ENCODE results near the gene IP6K3. TPM values are rescaled to one million over a fixed set of nuclear protein-coding genes. Genes with fewer than 3 reads are reported as not detected.

The IP6K3 gene
- polyA plus RNA-seq, 3 donors: not detected

DNA sequence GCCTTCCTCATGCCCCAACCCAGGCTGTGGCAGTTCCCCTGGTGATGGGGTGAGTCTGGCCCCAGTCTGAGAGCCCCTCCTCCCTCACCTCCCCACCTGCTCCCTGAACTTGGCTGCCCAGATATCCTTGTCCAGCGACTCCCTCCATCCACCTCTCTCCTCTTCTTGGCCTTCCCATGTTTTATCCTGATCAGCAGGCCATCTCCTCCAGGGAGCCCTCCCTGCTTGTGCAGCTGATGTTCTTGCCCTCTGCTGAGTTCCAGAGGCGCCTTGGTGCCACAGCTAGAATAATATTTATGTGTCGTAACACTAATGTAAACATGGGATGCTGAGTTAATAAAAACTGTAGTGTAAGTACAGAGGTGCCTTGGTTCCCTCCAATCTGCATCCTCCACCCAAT, 10.4 kb upstream of the IP6K3 start:
- Mint-ChIP-seq H3K36me3 (no peaks in the 10 kb centered on the region), H3K27me3 (ENCODE audit: low read depth in 3 of 3) (peaks cover 0 to 4% (median 2%) of the 10 kb centered on the region in 3 donors), H3K4me1 (no peaks in the 10 kb centered on the region), H3K4me3 (no peak overlapping the region), H3K9me3 (no peaks in the 10 kb centered on the region), H3K27ac (no peak overlapping the region)
- Histone ChIP-seq H3K4me2 (replicated peaks; ENCODE audit: extremely low read depth, low read length, poor library complexity, severe bottlenecking) (no peak overlapping the region), H3K9me3 (replicated peaks in 1 of 2; ENCODE audit: control insufficient read depth in 1 of 2, insufficient read depth in 1 of 2, low read length in 2 of 2) (no peaks in the 10 kb centered on the region), H3K27me3 (ENCODE audit: control insufficient read depth in 2 of 2, insufficient read depth in 2 of 2, low read length in 2 of 2) (no peaks in the 10 kb centered on the region), H3K36me3 (replicated peaks in 1 of 2; ENCODE audit: control insufficient read depth in 1 of 2, insufficient read depth in 2 of 2, low read length in 2 of 2) (no peaks in the 10 kb centered on the region), H2AFZ (ENCODE audit: insufficient read depth, low read depth, low read length, poor library complexity, severe bottlenecking) (no peak overlapping the region), H3K4me3 (replicated peaks in 1 of 3; ENCODE audit: low read depth in 2 of 3, low read length in 3 of 3) (no peak overlapping the region), H3K4me1 (ENCODE audit: control insufficient read depth in 1 of 2, insufficient read depth in 2 of 2, low read length in 2 of 2) (no peaks in the 10 kb centered on the region), H3K27ac (ENCODE audit: low read depth in 1 of 2, low read length in 2 of 2) (no peak overlapping the region), H3K9ac (ENCODE audit: insufficient read depth, low read length, poor library complexity, severe bottlenecking) (no peak overlapping the region), H4K20me1 (ENCODE audit: insufficient read depth, low read length) (no peaks in the 10 kb centered on the region), H3K79me2 (ENCODE audit: insufficient read depth, low read length) (no peaks in the 10 kb centered on the region)
- 100% methylated on average over 3 of the region's 3 CpGs for WGBS (ENCODE audit: insufficient coverage)
- no peak for TF ChIP-seq CTCF (IDR thresholded peaks at IDR 0.05)
- DNase-seq: no peak
- intact Hi-C loops (cut with micrococcal nuclease): no loop called here

DNA sequence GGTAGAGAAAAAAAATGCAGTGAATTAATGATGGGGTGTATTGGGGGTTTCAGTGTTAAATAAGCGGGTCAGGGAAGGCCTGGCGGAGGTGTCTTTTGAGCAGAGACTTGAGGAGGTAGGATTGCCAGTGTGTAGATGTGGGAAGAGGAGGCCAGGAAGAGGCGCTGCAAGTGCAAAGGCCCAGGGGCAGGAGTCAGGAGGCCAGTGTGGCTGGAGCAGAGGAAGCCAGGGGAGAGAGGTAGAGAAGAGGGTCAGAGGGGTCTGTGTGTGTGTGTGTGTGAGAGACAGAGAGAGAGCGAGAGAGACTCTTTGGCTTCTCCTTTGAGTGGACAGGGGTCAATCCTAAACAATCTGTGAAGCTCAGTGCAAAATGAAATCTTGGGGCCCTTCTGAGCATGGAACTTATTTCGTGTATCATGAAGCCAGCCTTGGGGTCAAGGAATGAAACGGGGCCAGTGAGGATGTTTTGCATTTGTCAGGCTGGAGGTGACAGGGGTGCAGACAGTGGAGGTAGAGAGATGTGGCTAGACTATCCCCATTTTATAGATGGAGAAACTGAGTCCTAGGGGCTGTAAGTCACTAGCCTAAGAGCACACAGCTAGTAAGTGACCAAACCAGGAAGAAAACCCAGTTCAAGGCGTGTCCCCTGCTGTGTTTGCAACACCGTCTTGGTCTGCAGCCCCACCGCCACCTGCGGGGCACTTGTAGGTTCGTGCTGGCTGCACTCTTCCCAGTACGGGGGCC, 9.7 kb upstream of the IP6K3 start:
- no peaks in the 10 kb centered on the region for H4K20me1 ChIP-seq (ENCODE audit: insufficient read depth, low read length)
- H3K9me3 Mint-ChIP-seq: no peaks in the 10 kb centered on the region
- no peak for TF ChIP-seq CTCF (IDR thresholded peaks at IDR 0.05)
- no peaks in the 10 kb centered on the region for H3K36me3 Mint-ChIP-seq
- 94% methylated on average over 10 of the region's 12 CpGs for WGBS (ENCODE audit: insufficient coverage)
- peak overlapping the region in 3 of 7 donors; percentile 2 to 76 (median 6) for H3K27ac Mint-ChIP-seq
- H3K36me3 ChIP-seq (replicated peaks in 1 of 2; ENCODE audit: control insufficient read depth in 1 of 2, insufficient read depth in 2 of 2, low read length in 2 of 2): no peaks in the 10 kb centered on the region
- H3K27ac ChIP-seq (ENCODE audit: low read depth in 1 of 2, low read length in 2 of 2): no peak overlapping the region
- no peaks in the 10 kb centered on the region for H3K4me1 Mint-ChIP-seq
- no peak overlapping the region for H3K4me3 ChIP-seq (replicated peaks in 1 of 3; ENCODE audit: low read depth in 2 of 3, low read length in 3 of 3)
- H3K4me3 Mint-ChIP-seq: no peak overlapping the region
- H2AFZ ChIP-seq (ENCODE audit: insufficient read depth, low read depth, low read length, poor library complexity, severe bottlenecking): no peak overlapping the region
- no peak for DNase-seq
- H3K79me2 ChIP-seq (ENCODE audit: insufficient read depth, low read length): no peaks in the 10 kb centered on the region
- no peak overlapping the region for H3K4me2 ChIP-seq (replicated peaks; ENCODE audit: extremely low read depth, low read length, poor library complexity, severe bottlenecking)
- intact Hi-C loops (cut with micrococcal nuclease): no loop called here
- no peaks in the 10 kb centered on the region for H3K27me3 ChIP-seq (ENCODE audit: control insufficient read depth in 2 of 2, insufficient read depth in 2 of 2, low read length in 2 of 2)
- H3K27me3 Mint-ChIP-seq (ENCODE audit: low read depth in 3 of 3): peaks cover 0 to 4% (median 2%) of the 10 kb centered on the region in 3 donors
- H3K9me3 ChIP-seq (replicated peaks in 1 of 2; ENCODE audit: control insufficient read depth in 1 of 2, insufficient read depth in 1 of 2, low read length in 2 of 2): no peaks in the 10 kb centered on the region
- no peaks in the 10 kb centered on the region for H3K4me1 ChIP-seq (ENCODE audit: control insufficient read depth in 1 of 2, insufficient read depth in 2 of 2, low read length in 2 of 2)
- H3K9ac ChIP-seq (ENCODE audit: insufficient read depth, low read length, poor library complexity, severe bottlenecking): no peak overlapping the region

Measured in CD14-positive monocyte (primary cell).